HL-60 (cell line): ENCODE data around the gene TBC1D22A.

ENCODE experiments used
- DNase-seq, 2 experiments: peaks; one replicate each; pipeline ENCODE4 v3.0.0-alpha.2; 2010 to 2020; ENCODE audit warnings: low read depth in 1 of 2, low spot score in 1 of 2
- H3K27ac ChIP-seq: fragments of 250-450 bp; sonication (Bioruptor Pico); replicated peaks from 2 replicates; pipeline ENCODE4 v1.5.1; 2020; ENCODE audit warnings: mild to moderate bottlenecking, moderate library complexity
- H3K27me3 ChIP-seq: fragments of 250-450 bp; sonication (Bioruptor Pico); 2 replicates; pipeline ENCODE4 v1.5.1; 2021; ENCODE audit warnings: mild to moderate bottlenecking, moderate library complexity; ENCODE audit not compliant: insufficient read depth, poor library complexity, severe bottlenecking
- H3K4me3 ChIP-seq: replicated peaks from 2 replicates; pipeline ENCODE4 v1.5.1; 2011; ENCODE audit warnings: mild to moderate bottlenecking, control low read depth, low read length; ENCODE audit not compliant: insufficient read depth
- GABPA ChIP-seq: IDR thresholded peaks from 2 replicates; pipeline ENCODE4 v1.6.1; 2012; ENCODE audit warnings: low read depth
- POLR2AphosphoS5 ChIP-seq: IDR thresholded peaks from 2 replicates; pipeline ENCODE4 v1.6.1; 2012; ENCODE audit warnings: low read depth
- REST ChIP-seq: IDR thresholded peaks from 2 replicates; pipeline ENCODE4 v1.6.1; 2012; ENCODE audit warnings: low read depth; ENCODE audit not compliant: insufficient replicate concordance
- SPI1 ChIP-seq: IDR thresholded peaks from 2 replicates; pipeline ENCODE4 v1.6.1; 2012; ENCODE audit warnings: low read depth, mild to moderate bottlenecking, borderline replicate concordance
- TF ChIP-seq, protein P1 (sequence below): IDR thresholded peaks from one replicate; pipeline ENCODE4 v1.5.1; 2011; ENCODE audit warnings: low read length, control low read depth, inconsistent platforms; ENCODE audit not compliant: insufficient read depth

The TBC1D22A gene

GRCh38 chr22:47195156-47195483, 432.7 kb downstream of the TBC1D22A start:
- no peak overlapping the region for H3K4me3 ChIP-seq
- no peak overlapping the region for H3K27ac ChIP-seq
- DNase-seq, result no peak
- TF ChIP-seq POLR2AphosphoS5 (no peak), REST (no peak), SPI1 (no peak), GABPA (no peak)
- TF ChIP-seq, protein P1, sequence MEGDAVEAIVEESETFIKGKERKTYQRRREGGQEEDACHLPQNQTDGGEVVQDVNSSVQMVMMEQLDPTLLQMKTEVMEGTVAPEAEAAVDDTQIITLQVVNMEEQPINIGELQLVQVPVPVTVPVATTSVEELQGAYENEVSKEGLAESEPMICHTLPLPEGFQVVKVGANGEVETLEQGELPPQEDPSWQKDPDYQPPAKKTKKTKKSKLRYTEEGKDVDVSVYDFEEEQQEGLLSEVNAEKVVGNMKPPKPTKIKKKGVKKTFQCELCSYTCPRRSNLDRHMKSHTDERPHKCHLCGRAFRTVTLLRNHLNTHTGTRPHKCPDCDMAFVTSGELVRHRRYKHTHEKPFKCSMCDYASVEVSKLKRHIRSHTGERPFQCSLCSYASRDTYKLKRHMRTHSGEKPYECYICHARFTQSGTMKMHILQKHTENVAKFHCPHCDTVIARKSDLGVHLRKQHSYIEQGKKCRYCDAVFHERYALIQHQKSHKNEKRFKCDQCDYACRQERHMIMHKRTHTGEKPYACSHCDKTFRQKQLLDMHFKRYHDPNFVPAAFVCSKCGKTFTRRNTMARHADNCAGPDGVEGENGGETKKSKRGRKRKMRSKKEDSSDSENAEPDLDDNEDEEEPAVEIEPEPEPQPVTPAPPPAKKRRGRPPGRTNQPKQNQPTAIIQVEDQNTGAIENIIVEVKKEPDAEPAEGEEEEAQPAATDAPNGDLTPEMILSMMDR, result no peak
- no peaks in the 10 kb centered on the region for H3K27me3 ChIP-seq

GRCh38 chr22:47195484-47196165, 433.2 kb downstream of the TBC1D22A start:
- DNase-seq, result no peak
- Histone ChIP-seq H3K27ac (no peak overlapping the region), H3K4me3 (no peak overlapping the region), H3K27me3 (no peaks in the 10 kb centered on the region)
- TF ChIP-seq SPI1, result no peak
- TF ChIP-seq, protein P1, result no peak
- TF ChIP-seq GABPA, result no peak
- TF ChIP-seq POLR2AphosphoS5, result no peak
- TF ChIP-seq REST, result no peak

DNA sequence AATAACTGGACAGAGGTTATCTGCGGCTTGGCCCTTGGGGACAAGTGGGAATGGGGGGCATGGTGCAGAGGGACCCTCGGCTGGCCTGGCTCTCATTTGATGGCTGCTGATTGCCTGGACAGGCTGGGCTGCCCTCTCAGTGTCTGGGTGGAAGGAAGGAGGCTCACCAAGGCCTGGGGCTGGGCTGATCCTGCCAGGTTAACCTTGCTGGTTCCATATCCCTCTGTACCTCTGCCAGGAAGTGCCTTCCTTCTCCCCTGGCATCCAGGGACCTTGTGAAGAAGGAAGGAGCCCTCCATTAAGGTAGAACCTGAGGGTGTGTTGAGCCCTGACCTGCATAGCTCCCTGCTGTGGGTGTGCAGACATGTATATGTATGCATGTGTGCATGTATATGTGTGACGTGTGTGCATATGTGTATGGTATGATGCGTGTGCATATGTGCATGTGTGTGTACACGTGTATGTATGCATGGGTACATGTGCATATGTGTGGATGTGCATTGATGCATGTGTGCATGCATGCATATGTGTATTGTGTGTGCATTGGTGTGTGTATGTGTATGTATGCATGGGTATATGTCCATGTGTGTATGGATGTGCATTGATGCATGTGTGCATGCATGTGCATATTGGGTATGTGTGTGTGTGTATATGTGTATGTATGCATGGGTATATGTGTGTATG, 433.9 kb downstream of the TBC1D22A start:
- H3K27ac ChIP-seq, result no peak overlapping the region
- DNase-seq, result no peak
- H3K27me3 ChIP-seq, result no peaks in the 10 kb centered on the region
- no peak overlapping the region for H3K4me3 ChIP-seq
- no peak for TF ChIP-seq GABPA
- no peak for TF ChIP-seq REST
- TF ChIP-seq POLR2AphosphoS5, result no peak
- TF ChIP-seq SPI1, result no peak
- TF ChIP-seq, protein P1, result no peak
